HUES6 (cell line): ENCODE results near the gene TSPAN18.

Experiments
- H3K27ac ChIP-seq: 2 replicates; pipeline ENCODE4 v1.7.0; 2013; ENCODE audit warnings: low read depth, mild to moderate bottlenecking, low read length, inconsistent platforms
- H3K27me3 ChIP-seq: 2 replicates; pipeline ENCODE4 v1.6.1; 2013; ENCODE audit warnings: low read length; ENCODE audit not compliant: control insufficient read depth, insufficient read depth
- H3K36me3 ChIP-seq: 2 replicates; pipeline ENCODE4 v1.6.1; 2013; ENCODE audit warnings: low read length; ENCODE audit not compliant: control insufficient read depth, insufficient read depth
- H3K4me1 ChIP-seq: 2 replicates; pipeline ENCODE4 v1.6.1; 2013; ENCODE audit warnings: low read length; ENCODE audit not compliant: control insufficient read depth, insufficient read depth
- H3K4me3 ChIP-seq: 2 replicates; pipeline ENCODE4 v1.5.1; 2013; ENCODE audit warnings: low read depth, low read length
- H3K9ac ChIP-seq: one replicate; pipeline ENCODE4 v1.6.1; 2013; ENCODE audit warnings: mild to moderate bottlenecking, low read length
- H3K9me3 ChIP-seq: 2 replicates; pipeline ENCODE4 v1.6.1; 2013; ENCODE audit warnings: low read depth, low read length; ENCODE audit not compliant: control insufficient read depth, insufficient read depth

TSPAN18 gene

DNA sequence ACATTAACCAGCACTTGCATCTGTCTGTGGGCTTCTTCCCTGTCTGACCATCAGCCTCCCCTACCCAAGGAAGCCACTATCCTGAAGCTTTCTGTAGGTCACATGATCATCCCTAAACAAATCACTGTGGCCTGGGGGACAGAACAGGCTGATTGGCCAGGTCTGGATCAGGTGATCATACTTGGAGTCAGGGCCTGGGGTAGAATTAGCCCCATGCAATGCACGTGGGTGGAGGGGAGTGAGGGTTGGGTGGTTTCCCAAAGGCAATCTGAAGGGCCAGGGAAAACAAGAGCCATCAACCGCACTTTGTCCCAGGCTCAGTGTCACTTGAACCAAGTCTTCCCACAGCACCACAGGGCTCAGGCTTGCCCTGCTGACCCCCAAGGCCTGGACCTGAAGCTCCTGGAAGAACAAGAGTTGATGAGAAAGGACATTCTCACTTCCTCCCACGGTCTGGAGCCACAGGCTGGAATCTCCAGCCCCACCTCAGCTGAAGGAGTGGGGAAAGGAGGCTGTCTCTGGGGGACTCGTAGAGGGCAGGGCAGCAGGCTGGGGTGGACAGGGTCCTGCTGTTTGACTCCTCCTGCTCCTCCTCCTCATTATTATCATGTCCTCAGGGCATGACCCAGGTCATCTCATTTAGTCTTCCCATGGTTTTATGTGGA lies 31.5 kb upstream of the TSPAN18 start:
- Histone ChIP-seq H3K9ac (no peak overlapping the region), H3K36me3 (no peaks in the 10 kb centered on the region), H3K4me3 (no peak overlapping the region), H3K4me1 (peaks cover 17% of the 10 kb centered on the region; the same call in 1 of the 2 replicates), H3K9me3 (no peaks in the 10 kb centered on the region), H3K27me3 (no peaks in the 10 kb centered on the region), H3K27ac (no peak overlapping the region)

DNA sequence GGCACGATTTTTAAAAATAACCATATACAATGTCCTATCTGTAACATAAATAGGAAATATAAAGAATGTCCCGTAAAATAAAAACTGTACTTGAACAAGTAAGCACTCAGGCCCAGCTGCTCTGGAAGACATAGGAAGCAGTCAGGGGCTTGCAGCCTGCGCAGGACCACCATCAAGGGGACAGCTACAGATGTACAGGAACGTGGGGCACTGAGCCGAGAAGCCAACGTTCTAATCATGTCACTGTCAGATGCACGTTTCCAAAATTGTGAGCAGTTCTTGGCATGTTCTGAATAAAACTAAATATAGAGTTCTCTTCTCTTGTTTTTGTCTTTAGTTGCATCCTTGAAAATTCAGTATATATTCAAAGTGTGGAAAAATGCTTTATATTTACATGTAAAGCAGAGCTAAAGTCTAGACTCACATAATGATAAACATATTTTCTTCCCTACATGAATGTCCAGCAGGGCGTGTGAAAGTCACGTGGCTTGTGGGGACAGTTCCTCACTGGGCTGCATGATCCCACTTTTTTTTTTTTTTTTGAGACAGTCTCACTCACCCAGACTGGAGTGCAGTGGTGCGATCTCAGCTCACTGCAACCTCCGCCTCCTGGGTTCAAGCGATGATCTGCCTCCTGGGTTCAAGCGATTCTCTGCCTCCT lies 28.4 kb upstream of the TSPAN18 start:
- H3K36me3 ChIP-seq: no peaks in the 10 kb centered on the region
- H3K9me3 ChIP-seq: 0 out of 2 replicates have a peak, but pooled peaks cover 3% of the 10 kb centered on the region
- H3K9ac ChIP-seq: no peak overlapping the region
- peaks cover 23% of the 10 kb centered on the region; the same call in 1 of the 2 replicates for H3K4me1 ChIP-seq
- no peak overlapping the region for H3K4me3 ChIP-seq
- no peaks in the 10 kb centered on the region for H3K27me3 ChIP-seq
- no peak overlapping the region for H3K27ac ChIP-seq

DNA sequence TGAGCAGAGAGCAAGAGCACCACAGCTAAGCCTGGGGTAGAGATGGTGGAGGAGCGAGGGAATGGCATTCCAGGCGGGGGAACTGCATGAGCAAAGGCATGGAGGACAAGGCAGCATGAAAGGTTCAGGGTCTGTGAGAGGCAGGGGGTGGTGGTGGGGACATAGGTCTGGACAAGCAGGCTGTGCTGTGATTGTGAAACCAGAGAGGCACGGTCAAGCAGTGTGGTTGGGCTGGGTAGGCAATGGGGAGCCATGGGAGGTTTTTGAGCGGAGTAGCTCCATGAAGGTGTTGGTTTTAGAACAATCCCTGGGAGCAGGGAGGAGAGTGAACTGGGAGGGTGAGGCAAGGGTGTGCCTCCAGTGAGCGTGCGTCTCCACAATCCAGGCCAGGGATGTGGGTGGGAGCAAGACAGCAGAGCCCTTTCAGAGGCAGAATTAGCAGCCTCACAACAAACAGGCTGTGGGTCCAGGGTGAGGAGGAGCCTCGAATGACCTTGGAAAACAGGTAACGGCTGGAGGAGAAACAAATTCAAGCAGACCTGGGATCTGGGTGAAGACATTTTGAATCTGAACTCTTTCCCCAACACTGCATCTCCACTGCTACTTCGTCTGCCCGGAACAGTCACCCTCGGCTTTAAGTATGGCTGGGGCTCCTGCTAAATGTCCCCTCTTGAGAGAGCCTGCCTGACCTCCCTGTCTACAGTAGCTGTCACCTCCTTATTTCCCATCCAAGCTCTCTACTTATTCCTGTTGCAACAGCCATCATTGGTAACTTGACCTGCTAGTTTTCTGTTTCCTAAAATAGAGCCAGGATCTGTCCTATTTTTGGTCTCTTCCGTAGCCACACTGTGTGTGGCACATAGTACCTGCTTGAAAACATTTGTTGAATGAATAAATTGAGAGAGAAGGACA lies 27.0 kb upstream of the TSPAN18 start:
- Histone ChIP-seq H3K4me3 (no peak overlapping the region), H3K9me3 (peaks cover 11% of the 10 kb centered on the region), H3K9ac (no peak overlapping the region), H3K27me3 (no peaks in the 10 kb centered on the region), H3K36me3 (no peaks in the 10 kb centered on the region), H3K27ac (no peak overlapping the region), H3K4me1 (peaks cover 17% of the 10 kb centered on the region; the same call in 1 of the 2 replicates)

DNA sequence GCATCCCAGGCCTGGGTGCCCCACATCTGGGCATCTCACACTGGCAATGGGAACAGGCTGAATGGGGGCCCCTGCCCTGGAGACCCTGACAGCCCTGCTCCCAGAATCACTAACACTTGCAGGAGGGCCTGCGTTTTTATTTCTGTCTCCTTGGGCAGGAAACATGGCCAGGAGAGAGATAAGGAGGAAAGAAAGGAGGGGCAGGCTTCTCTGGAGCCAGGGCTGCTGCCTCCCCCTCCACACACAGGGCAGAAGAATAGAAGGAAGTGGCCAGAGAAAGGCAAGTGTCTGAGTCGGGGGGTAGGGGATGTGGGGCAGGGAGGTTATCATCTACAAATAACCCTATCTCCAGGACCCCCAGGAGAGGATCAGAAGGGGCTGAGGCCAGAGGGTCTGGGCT lies 25.5 kb upstream of the TSPAN18 start:
- H3K4me3 ChIP-seq: no peak overlapping the region
- H3K27ac ChIP-seq: no peak overlapping the region
- peaks cover 17% of the 10 kb centered on the region; the same call in 1 of the 2 replicates for H3K4me1 ChIP-seq

DNA sequence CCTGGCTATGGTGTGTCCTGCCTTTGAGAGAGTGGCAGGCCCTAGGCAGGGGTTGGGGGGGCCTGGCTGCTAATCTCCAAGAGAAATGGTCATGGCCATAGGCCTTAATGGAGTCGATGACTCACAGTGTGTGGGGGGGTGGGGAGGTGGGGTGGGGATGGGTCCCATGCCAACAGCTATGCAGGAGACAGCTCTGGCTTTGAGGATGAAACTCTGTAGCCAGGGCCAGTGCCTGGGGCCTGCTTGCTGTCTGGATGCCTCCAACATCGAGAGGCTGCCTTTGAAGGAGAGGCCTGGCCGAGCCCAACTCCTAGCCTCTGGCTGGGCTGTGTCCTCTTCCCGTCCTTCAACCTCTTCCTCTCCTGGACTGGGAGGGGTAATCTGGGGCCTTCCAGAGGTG lies 23.9 kb upstream of the TSPAN18 start:
- Histone ChIP-seq H3K9me3 (peaks cover 11% of the 10 kb centered on the region), H3K4me1 (peaks cover 17% of the 10 kb centered on the region; the same call in 1 of the 2 replicates), H3K36me3 (no peaks in the 10 kb centered on the region), H3K27ac (no peak overlapping the region), H3K9ac (no peak overlapping the region), H3K27me3 (no peaks in the 10 kb centered on the region), H3K4me3 (no peak overlapping the region)

More for the DNA sequence above, 25.5 kb upstream of the TSPAN18 start:
- H3K9me3 ChIP-seq: peaks cover 11% of the 10 kb centered on the region
- no peak overlapping the region for H3K9ac ChIP-seq
- H3K27me3 ChIP-seq: no peaks in the 10 kb centered on the region
- no peaks in the 10 kb centered on the region for H3K36me3 ChIP-seq

DNA sequence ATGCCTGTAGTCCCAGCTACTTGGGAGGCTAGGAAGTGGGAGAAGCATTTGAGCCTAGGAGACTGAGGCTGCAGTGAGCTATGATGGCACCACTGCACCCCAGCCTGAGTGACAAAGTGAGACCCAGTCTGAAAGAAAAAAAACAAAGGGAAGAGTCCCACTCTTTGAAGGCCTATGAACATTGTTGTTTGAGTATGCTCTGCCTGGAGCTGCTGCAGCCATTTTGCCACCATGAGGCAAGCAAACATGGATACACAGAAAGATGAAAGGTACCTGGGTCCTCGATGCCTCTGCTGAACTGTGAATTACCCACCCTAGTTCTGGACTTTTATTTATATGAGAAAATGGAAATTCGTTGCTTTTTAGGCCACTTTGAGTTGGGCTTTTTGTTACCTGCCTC lies 19.7 kb upstream of the TSPAN18 start:
- H3K4me3 ChIP-seq: no peak overlapping the region
- H3K4me1 ChIP-seq: peaks cover 17% of the 10 kb centered on the region
- H3K9me3 ChIP-seq: peaks cover 11% of the 10 kb centered on the region
- no peak overlapping the region for H3K27ac ChIP-seq
- H3K9ac ChIP-seq: no peak overlapping the region
- H3K27me3 ChIP-seq: no peaks in the 10 kb centered on the region
- no peaks in the 10 kb centered on the region for H3K36me3 ChIP-seq

DNA sequence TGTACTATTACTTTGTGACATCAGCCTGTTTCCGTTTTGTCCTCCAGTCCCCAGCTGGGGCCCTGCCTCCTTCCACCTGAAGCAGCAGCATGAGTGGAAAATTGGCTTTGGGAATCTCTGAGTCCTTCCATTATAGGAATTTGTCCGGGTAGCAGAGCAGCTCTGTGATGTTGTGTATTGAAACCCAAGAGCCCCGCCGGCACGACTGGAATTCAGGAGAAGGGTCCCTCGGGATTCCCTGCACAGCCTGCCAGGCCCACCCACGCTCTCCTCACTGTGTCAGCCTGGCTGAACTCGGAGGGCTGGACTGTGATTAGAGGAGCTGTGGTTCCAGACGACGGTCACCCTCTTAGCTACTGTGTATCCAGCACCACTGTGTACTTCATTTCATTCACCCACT lies 18.8 kb upstream of the TSPAN18 start:
- Histone ChIP-seq H3K4me1 (peaks cover 26% of the 10 kb centered on the region), H3K9ac (no peak overlapping the region), H3K36me3 (no peaks in the 10 kb centered on the region), H3K9me3 (peaks cover 11% of the 10 kb centered on the region), H3K4me3 (no peak overlapping the region), H3K27ac (no peak overlapping the region), H3K27me3 (no peaks in the 10 kb centered on the region)

DNA sequence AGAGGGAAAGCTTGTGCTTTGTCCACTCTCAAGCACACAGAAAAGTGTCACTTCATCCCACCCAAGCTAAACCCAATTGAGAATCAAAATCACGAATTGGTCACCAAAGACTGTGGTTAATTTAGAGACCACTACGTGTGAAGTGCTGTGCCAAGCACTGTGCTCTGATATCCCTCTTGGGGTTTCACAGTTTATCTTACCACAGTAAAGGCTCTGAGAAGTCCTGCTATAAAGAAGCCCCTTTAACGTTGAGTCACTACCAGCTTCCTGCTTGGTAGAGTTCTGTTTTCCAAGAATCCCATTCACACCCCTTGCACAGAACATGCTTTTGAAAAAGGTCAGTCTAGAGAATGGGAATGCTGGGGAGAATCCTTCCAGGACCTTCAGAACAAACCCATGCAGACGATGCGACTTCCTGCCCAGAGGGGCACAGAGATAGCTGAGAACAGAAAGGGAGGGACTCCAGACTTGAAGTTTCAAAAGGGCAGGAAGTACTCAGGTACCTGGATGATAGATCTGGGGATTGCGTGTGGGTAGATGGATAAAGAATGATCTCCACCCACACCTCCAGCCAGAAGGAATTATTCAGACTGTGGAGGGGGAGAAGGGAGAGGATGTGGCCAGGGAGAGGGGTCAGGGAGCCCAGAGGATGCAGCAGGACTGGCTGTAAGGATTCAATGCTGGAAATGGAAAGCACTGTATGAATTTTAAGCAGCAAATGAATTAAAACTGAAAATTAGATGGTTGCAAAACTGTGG lies 18.1 kb upstream of the TSPAN18 start:
- Histone ChIP-seq H3K9ac (no peak overlapping the region), H3K4me3 (no peak overlapping the region), H3K27ac (no peak overlapping the region), H3K36me3 (no peaks in the 10 kb centered on the region), H3K4me1 (peaks cover 27% of the 10 kb centered on the region), H3K9me3 (peaks cover 5% of the 10 kb centered on the region), H3K27me3 (no peaks in the 10 kb centered on the region)

DNA sequence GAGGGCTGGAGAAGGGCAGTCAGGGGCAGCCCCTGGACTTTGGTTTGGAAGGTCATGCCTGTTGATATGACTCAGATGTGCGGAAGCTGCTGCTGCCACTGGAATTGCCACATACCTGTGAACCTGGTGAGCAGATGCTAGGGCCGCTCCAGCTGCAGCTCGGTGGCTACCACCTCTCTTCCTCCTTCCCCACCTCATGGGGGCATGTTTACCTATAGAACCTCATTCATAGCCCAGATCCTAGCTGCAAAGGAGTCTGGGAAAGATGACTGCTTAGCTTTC lies 17.5 kb upstream of the TSPAN18 start:
- Histone ChIP-seq H3K4me3 (no peak overlapping the region), H3K9me3 (0 out of 2 replicates have a peak, but pooled peaks cover under 1% of the 10 kb centered on the region), H3K36me3 (no peaks in the 10 kb centered on the region)

DNA sequence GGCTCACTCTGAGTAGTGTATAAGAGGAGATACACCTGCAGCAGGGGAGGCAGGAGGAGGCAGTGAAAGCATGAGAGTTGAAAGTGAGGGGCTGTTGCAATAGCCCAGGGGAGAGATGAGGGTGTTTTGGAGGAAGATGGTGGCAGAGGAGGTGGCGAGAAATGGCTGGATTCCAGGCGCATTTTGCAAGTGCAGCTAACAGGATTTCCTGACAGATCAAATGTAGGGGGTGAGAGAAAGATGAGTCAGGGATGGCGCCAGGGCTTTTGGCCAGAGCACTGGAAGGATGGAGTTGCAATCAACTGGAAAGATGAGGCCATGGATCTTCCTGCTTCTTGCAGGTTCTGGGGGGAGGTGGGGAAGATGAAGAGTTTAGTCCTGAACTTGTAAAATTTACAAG lies 16.8 kb upstream of the TSPAN18 start:
- H3K27me3 ChIP-seq: no peaks in the 10 kb centered on the region
- H3K9me3 ChIP-seq: no peaks in the 10 kb centered on the region
- H3K4me1 ChIP-seq: peaks cover 27% of the 10 kb centered on the region
- no peak overlapping the region for H3K4me3 ChIP-seq
- H3K36me3 ChIP-seq: no peaks in the 10 kb centered on the region
- H3K9ac ChIP-seq: no peak overlapping the region
- H3K27ac ChIP-seq: no peak overlapping the region

More for the DNA sequence above, 17.5 kb upstream of the TSPAN18 start:
- Histone ChIP-seq H3K27ac (no peak overlapping the region), H3K27me3 (no peaks in the 10 kb centered on the region), H3K4me1 (peaks cover 27% of the 10 kb centered on the region), H3K9ac (no peak overlapping the region)
